Hypothalamus (tissue), 51 donors: ENCODE results near the gene TENT4A.
A peak's percentile ranks its signal among the peaks of the same experiment; 100 is the strongest.

ENCODE experiments used
- DNase-seq, 51 donors: peaks; one replicate each; lab custom pipeline; 2025; lab: John Stamatoyannopoulos, UW

Gene TENT4A

DNA sequence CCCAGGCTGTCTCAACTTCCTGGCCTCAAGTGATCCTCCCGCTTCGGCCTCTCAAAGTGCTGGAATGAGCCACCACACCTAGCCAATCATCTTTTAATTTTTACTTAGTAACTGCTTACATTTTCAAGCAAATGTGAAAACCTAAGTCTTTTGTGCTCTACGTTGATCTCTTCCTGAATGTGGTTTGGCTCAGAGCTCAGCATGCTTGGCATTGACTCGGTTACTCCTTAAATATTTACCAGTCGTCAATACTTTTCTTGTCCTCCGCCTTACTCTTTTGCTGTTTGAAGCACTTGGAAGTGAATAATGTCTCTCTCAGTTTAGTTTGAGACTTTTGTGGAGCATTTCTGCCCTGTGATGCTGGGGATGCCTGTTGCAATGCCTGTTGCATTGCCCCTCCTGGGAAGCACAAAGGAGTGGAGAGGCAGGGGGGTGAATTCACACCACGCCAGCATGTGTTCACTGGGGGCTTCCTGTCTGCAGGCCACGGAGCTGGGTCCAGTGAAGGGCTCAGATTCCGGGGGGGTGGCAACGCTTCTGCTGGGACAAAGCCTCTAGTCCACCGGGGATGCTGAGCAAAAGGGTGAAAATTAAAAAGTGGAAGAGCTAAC lies 13.1 kb upstream of the TENT4A start:
- DNase-seq, result no peak

DNA sequence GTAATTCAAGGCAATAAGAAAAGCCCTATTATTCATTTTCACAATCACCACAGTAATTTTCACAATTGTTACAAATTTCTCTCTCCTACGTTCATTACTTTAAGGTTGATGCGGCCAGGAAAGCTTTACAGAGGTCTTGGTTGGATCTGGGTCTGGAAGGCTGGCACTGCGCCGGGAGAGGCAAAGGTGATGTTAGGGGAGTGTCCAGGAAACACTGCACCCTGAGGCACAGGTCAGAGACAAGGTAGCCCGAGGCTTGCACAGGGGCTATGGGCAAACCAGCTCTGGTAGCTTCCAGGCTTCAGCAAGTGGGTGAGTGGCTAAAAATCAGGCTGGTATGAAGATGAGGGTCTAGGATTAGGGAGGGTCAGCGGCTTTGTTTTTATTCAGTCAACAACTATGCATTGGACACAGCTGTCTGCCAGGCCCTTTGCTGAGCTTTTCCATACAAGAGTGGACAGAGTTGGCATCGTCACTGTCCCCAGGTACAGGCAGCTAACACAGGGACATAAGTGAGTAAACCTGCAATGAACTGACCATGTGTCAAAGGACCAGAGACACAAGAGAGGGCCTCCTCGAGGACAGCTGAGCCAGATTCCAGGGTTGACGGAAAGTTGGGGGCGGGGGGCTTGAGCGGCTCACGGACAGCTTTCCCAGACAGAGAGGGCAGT lies 12.4 kb upstream of the TENT4A start:
- no peak for DNase-seq

DNA sequence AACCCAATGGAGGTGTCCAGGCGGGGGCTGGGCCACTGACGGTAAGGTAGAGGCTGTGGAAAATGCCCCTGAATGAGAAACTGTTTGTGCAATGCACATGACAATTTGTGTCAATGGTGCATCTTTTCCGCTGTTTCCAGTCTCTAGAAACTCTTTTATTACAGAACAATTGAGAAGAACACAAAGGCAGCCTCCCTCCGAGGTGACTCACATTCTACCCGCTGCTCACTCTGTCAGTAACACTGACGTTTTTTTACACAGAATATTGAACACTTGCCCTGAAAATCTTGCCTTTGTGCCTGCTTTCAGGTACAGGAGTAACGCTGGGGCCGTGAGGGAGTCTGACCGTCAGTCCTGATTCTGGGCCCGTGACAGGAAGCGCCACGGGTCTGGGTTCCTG lies 11.7 kb upstream of the TENT4A start:
- DNase-seq, result peak in 1 of 51 donors; percentile 16

DNA sequence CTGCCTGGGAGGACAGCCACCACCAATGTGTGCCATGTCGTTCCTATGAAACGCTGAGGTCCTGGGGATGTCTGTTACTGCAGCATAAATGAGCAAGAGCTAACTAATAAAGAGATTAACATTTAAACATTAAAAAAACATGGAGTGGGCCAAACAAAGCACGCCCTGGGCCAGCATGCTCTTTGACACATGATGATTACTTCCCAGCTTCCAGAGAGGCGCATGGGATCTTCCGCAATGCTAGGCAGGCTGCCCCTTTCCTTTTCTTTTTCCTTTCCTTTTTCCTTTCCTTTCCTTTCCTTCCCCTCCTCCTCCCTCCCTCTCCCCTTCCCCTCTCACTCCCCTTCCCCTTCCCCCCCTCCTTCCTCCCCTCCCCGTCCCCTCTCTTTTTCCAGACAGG lies 10.6 kb upstream of the TENT4A start:
- DNase-seq, result no peak

DNA sequence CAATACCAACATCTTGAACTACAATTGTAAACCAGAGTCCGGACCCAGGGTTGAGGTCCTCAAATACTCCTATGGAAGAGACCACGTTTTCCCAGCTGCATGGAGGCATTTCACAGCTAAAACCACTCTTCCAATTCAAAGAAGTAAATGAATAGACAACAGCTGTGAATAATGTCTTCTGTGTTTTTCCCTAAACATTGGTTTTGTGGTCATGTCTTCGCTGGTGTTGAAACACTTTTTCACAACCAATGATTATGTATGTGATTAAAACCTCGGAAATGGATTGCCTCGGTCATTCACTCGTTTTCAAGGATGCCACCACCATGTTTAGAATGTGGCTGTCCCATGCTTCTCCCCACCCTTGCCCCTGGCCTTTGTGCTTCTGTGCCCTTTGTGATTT lies 9.4 kb upstream of the TENT4A start:
- DNase-seq, result no peak

DNA sequence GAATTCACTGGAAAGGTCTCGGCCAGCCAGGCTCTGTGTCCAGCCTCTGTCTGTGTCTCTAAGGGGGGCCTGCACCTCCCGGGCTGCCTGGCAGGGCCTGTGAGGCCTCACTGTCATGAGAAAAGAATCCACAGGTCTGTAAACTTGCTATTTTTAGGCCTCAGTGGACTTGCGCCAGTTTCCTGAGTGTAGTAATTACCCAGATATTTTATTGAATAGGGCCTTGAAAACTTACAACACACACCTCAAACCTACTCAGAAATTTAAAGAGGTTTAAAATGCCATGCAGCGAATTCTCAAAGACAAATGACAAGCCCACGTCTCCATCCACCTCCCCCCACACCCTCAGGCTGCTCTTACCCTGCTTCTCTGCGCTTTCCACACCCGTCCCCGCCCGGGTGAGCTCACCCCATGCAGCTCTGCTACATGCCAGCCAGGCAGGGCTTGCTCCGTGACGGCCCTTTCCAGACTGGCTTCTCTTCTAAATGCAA lies 8.8 kb upstream of the TENT4A start:
- DNase-seq, result no peak

DNA sequence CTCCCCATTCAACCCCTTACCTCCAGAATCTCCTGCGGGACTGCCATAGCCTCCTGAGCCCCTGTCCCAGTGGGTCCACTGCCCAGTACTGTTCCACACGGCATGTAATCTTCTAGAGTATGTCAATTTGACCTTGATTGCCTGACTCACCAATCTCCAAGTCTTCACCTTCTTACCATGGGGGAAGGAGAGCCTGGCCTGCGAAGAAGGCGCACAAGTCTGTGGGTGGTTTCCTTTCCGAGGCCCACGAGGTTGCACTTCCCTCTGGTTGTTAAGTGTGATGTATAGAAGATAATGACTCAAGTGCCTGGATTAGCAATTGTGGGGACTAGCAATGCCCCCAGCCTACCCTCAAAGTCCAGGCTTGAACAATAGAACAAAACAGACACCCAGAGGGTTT lies 8.1 kb upstream of the TENT4A start:
- DNase-seq, result no peak

DNA sequence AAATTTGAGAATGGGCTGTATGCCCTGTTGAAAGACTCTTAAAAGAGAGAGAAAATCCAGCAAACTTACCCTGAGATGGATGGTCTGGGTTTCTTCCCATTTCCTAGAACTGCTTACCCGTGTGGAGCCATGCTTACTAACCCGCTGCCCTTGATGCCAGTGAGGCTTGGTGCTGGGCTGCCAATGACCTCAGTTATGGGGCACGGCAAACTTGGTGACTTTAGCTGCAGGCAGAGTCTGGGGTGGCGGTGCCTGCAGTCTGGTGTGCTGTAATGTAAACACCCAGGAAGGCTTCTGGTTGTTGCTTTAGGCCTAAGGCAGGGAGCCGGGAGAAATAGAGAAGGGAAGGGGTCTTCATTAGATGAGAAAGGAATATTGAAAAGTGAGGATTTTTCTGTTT lies 7.3 kb upstream of the TENT4A start:
- no peak for DNase-seq

DNA sequence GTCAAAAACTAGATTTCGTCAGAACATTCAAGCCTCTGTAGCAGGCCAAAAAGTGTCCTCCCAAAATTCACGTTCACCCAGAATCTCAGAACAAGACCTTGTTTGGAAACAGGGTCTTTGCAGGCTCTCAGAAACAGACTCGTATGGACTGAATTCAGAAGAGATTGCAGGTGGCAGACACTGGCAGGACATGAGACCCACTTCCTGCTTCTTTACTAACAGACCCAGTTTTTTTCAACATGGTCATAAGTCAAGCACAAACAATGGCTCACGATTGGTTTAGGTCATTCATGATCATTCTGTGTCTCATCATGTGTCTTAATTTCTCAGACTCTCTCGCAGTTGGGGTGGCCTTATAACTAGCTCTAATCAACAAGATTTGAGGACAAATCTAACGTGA lies 5.4 kb upstream of the TENT4A start:
- no peak for DNase-seq

DNA sequence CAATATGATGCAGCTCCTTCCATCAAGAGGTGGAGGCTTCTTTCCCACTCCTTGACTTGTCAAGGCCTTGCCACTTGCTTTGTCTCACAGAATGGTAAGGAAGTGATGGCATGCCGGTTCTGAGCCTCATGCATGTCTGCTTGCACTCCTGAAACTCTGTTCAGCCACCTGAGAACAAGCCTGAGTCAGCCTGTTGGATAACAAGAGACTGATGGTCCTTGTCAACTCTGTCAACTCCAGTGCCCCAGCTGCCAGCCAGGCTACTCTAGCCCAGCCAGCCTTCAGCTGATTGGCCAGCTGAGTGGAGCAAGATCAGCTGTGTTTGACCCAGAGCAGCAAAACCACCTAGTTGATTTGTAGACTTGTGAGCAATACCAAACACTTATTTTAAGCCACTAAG lies 4.4 kb upstream of the TENT4A start:
- DNase-seq, result no peak

DNA sequence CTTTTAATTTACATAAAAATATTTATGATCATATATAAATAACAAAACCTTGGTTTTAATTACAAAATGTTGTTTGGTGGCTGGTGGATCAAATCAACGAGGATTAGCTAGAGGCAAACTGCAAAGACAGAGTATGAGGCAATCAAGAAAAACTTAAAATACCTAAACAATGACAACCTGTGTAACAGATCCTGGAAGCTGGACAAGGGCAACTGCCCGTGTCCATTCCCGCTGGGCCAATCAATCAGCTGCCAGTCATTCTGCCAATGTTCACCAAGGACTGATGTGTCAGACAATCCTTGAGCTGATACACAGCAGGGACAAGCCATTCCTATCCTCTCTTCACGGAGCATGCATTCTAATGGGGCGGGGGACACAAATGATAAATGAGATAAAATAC lies 3.2 kb upstream of the TENT4A start:
- DNase-seq, result no peak

DNA sequence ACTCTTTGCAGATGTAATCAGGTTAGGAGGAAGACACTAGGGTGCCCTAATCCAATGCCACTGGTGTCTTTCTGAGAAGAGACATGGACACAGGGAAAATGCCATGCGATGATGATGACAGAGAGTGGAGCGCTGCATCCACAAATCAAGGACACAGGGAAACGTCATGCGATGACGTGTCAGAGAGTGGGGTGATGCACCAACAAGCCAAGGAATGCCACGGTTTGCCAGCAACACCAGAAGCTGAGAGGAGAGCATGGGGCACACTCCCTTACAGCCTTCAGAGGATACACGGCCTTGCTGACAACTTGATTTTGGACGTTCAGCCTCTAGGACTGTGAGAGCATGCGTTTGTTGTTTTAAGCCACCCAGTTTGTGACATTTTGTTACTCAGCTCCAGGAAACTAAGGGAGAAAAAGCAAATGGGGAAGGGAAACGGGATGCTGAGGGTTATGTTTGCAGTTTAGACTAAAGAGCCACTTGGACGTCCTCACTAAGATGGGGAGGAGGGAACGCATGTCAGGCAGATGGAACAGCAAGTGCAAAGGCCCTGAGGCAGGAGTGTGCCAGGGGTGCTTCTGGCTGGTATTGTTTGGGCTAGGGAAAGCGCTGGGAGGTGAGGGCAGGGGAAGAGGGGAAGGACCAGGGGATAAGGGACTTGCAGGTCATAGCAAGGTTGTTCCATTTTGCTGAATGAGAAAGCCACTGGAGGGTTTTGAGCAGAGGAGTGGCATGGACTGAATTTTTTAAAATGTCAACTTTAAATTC lies 2.5 kb upstream of the TENT4A start:
- DNase-seq, result no peak

DNA sequence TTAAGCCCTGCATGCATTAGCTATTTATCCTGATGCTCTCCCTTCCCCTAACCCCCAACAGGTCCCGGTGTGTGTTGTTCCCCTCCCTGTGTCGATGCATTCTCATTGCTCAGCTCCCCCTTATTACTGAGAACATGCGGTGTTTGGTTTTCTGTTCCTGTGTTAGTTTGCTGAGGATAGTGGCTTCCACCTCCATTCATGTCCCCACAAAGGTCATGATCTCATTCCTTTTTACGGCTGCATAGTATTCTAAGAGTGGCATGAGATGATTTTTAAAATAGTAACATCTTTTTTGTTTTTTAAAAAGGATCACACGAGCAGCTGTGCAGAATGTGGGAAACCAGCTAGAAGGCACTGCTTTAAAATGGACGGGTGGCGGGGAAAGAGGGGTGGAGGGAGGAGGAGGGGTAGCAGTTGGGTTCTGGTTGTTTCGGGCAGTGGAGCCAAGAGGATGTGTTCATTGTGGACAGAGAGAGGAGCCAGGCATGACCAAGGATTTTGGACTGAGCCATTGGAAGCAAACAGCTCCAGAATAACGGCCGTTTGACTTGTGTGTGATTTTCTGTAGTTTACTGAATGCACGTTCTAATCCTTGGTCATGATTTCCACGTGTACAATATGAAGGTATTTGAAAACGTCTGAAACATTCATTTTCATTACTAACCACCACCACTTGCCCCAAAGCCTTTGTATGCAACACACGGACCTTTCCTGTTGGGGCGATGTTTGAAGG lies 1.7 kb upstream of the TENT4A start:
- no peak for DNase-seq

DNA sequence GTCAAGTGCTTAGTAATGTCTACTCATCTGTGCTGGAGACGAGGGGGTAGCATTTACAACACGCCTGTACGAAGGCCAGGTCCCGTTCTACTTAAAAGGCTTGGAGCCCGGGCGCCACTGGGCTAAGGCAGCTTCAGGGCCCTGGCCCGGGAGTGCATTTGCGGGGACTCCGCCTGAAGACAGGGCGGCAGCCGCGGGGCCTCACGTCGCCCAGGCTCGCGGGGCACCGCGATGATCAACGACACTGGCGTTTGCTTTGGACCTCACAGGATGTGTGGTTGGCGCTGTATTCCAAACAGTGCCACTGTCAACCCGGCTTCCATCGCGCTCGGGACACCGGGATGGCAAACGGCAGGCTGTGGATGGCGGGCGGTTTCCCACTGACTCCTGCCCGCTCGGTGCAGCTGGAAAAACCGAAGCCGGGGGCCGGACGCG lies 1.1 kb upstream of the TENT4A start:
- peak in 27 of 51 donors; percentile 26 to 85 (median 54) for DNase-seq

DNA sequence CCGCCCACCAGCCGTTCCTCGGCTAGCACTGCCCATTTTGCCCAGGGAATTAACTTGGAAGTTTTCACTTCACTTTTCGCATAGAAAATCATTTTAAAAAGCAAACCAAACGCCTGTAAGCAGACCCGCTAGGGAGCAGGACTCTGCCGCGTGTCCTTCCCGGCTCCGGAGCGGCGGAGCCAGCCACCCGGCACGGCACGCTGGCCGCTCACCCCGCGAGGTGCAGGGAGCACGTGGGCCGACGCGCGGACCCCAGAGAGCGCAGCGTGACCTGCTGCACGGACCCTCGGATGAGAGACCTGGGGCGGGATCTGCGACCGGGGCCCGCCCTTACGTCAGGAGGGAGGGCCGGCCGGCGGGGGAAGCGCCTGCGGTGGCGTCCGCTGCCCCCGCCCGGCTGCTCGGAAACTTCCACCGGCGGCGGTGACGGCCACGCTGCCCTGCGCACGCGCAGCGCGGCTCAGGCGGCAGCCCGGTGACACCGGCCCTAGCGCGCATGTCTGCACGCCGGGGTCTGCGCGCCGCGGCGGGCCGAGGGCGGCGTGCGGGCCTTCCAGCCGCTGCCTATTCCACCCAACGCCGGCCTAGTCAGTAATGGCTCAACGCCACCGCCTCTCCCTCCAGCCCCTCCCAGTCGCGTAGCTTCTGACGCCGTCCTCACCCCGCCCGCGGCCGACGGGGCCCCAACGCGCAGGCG lies 507 bp upstream of the TENT4A start:
- peak; percentile 64 to 97 (median 93) for DNase-seq

DNA sequence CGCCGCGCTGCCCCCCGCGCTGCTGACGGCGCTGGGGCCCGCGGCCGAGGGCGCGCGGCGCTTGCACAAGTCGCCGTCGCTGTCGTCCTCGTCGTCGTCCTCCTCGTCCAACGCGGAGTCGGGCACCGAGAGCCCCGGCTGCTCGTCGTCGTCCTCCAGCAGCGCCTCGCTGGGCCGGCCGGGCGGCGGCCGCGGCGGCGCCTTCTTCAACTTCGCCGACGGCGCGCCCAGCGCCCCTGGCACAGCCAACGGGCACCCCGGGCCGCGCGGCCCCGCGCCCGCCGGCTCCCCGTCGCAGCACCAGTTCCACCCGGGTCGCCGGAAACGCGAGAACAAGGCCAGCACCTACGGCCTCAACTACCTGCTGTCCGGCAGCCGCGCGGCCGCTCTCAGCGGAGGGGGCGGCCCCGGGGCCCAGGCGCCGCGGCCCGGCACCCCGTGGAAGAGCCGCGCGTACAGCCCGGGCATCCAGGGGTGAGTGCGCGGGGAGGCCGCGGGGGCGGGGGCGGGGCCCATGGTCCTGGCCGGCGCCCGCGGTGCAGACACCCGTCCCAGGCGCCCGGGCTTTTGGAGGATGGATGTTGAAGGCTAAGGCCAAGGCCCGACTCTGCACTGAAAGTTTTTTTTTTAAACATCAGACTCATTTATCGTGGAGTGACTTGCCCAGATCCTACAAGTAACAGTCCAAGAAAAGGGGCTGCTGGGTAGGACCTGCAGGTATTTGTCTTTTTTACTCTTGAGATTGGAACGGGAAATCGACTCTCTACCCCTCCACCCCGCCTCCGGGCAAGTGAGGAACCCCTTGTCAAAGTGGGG lies 1.2 kb downstream of the TENT4A start:
- DNase-seq, result peak in 7 of 51 donors; percentile 14 to 40 (median 25)

DNA sequence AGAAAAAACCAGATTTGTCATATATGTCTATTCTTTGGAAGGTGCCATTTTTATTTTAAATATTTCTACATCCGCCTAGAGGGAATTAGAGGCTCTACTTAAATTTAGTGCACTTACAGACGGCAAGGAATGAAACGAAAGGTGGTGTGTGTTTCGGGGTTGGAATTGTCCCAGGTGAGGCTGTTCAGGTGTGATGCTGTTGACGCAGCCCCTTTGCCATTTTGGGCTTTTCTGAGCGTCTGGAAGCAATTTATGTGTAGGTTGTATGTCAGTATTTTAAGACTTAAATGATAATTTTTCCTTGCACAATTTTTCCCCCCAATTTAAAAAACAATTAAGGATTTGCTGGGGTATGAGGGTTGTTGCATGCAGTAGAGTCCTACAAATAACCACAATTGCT lies 2.0 kb downstream of the TENT4A start:
- no peak for DNase-seq

DNA sequence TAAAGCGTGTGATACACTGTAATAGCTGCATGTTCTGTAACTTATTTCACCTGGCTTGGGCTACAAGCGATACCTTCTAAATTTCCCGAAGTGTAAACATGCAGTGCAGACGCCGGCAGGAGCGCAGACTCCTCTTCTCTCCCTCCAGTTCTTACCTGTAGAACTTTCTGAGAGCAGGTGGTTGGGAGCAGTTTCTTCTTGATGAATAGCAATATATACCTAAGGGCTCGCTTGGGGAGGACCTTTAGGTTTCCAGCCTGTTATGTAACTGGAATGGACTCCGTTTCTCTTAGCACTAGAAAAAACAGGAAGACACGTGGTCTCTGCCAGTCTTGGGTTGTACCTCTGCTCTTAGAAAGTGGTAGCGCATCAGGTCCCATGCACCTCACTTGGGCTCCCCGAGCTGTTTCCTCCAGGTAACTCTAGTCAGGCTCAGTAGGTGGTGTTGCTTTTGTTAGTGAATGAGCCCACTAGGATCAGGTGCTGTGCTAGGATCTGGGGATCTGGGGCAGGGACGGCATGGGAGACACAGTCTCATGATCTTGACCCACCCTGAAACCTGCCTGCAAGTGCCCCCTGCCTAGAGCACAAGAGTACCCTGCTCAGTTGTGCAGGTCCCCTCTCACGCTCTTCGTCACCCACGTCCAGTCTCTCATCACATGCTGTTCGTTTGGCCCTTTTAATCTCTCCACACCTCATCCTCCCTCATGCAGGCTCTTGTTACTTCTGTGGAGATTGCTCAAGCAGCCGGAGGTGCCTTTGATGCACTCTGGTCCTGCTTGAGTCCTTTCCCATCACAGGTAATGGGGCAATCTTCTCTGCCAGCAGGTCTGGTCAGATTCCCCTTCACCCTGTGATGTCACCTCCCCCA lies 2.8 kb downstream of the TENT4A start:
- no peak for DNase-seq
